Measurements from ENCODE around the gene TULP4.

DNA sequence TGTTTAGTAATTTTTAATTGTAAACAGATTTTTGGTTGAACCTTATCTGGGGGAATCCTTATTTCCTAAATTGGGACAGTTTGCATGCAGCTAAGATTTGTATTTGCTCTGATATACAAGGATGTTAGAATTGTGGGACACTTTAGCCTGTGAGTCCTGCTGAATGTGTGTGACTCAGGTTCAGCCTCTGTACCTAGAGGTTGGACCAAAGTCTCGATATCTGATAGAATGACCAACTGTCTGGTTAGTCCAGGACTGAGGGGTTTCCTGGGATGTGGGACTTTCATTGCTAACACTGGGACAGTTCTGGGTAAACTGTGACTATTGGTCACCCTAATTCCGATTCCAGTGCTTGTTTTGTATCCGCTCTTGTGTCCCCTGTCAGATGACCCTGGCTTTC is 20.2 kb upstream of the TULP4 start:
- TF ChIP-seq EZH2 (IDR thresholded peaks at IDR 0.05; ENCODE audit: low read length, unreplicated experiment) (no peak), EZH2phosphoT487 (IDR thresholded peaks at IDR 0.05; ENCODE audit: borderline replicate concordance, low read length) (no peak)
- TF ChIP-seq, protein P1, sequence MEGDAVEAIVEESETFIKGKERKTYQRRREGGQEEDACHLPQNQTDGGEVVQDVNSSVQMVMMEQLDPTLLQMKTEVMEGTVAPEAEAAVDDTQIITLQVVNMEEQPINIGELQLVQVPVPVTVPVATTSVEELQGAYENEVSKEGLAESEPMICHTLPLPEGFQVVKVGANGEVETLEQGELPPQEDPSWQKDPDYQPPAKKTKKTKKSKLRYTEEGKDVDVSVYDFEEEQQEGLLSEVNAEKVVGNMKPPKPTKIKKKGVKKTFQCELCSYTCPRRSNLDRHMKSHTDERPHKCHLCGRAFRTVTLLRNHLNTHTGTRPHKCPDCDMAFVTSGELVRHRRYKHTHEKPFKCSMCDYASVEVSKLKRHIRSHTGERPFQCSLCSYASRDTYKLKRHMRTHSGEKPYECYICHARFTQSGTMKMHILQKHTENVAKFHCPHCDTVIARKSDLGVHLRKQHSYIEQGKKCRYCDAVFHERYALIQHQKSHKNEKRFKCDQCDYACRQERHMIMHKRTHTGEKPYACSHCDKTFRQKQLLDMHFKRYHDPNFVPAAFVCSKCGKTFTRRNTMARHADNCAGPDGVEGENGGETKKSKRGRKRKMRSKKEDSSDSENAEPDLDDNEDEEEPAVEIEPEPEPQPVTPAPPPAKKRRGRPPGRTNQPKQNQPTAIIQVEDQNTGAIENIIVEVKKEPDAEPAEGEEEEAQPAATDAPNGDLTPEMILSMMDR (conservative IDR thresholded peaks at IDR 0.05; ENCODE audit: low read depth, low read length): no peak

All from PC-3 (cell line).